ENCODE data around the gene SPSB4. TPM values are rescaled to one million over a fixed set of nuclear protein-coding genes. Genes with fewer than 3 reads are reported as not detected.

The SPSB4 gene
- total and polyA plus RNA-seq, 2 of the 13 experiments (the other 11 are each of a cell fraction or from before 2014, with no cell fraction given) = not detected

- no peak for TF ChIP-seq SNAPC4 (CRISPR knock-in tag; IDR thresholded peaks at IDR 0.05)
- no peak for TF ChIP-seq MBNL3 (CRISPR knock-in tag; conservative IDR thresholded peaks at IDR 0.05)
- TF ChIP-seq MAFK (conservative IDR thresholded peaks at IDR 0.05 in 1 of 2, IDR thresholded peaks at IDR 0.05 in 1 of 2; ENCODE audit: low read length in 2 of 2) = 0 out of 4 replicates have a peak, but pooled peaks have one; percentile 7 to 14
These were observed 40.3 kb downstream of the SPSB4 start (continued) for GRCh38 chr3:141091426-141091825.

DNA sequence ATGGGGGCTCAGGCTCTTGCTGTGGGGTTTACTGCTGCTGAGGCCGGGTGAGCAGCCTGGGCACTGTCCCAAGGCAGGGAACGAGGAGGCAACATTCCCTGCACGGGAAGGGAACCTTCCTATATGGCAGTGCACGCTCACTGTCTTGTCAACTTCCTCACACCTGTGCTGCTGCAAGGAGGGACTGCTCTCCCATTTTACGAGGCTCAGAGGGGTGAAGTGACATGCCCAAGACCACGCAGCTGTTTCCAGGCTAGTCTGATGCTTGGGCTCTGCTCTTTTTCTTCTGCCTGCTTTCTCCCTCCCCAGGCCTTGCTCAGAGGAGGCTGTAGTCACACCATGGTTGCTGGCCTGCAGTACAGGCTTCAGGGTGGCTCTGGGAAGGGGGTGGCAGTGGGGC lies 41.5 kb downstream of the SPSB4 start:
- Histone ChIP-seq H4K20me1 (ENCODE audit: insufficient read depth, low read length) (no peaks in the 10 kb centered on the region), H3K4me1 (ENCODE audit: insufficient read depth, low read length) (no peaks in the 10 kb centered on the region), H3K79me2 (ENCODE audit: insufficient read depth, low read length) (no peaks in the 10 kb centered on the region), H3K36me3 (replicated peaks in 1 of 2; ENCODE audit: control insufficient read depth in 1 of 2, insufficient read depth in 2 of 2, low read length in 2 of 2) (no peaks in the 10 kb centered on the region), H2AFZ (ENCODE audit: low read length) (no peak overlapping the region), H3K4me3 (replicated peaks in 1 of 3; ENCODE audit: insufficient read depth in 1 of 3, low read depth in 2 of 3, low read length in 3 of 3) (no peak overlapping the region), H3K9ac (ENCODE audit: insufficient read depth, low read depth, low read length) (no peak overlapping the region), H3K4me2 (ENCODE audit: low read depth, low read length) (no peak overlapping the region), H3K27me3 (ENCODE audit: control insufficient read depth in 1 of 2, insufficient read depth in 2 of 2, low read length in 2 of 2) (peaks cover 2 to 19% of the 10 kb centered on the region in 2 experiments; a peak in 1 of 5 replicates), H3K9me3 (ENCODE audit: low read length) (no peaks in the 10 kb centered on the region), H3K27ac (ENCODE audit: extremely low read length, insufficient read depth, low read length) (no peak overlapping the region)
- intact Hi-C loops (cut with micrococcal nuclease; ENCODE audit: unreplicated experiment) (no loop called here), in situ Hi-C loops (cut with HindIII; ENCODE audit: extremely low pct_ligation_motif_present, low pct_unique_long_range_greater_than_20kb) (no loop called here)
- no TSS peak for BruUV-seq (replicated peaks)
- 0% methylated on average over 2 of the region's 6 CpGs for WGBS (ENCODE audit: low lambda C conversion rate)
- ChIA-PET POLR2A (no interaction called here), CTCF (ENCODE audit: low intra/inter-chr PET ratio, low total read pairs) (no interaction called here)
- FAIRE-seq (no peak), ATAC-seq (no peak), DNase-seq (ENCODE audit: low spot score) (no peak)
- no peak for TF ChIP-seq CEBPG (CRISPR knock-in tag; IDR thresholded peaks at IDR 0.05)
- TF ChIP-seq ZNF790 (CRISPR knock-in tag; IDR thresholded peaks at IDR 0.05; ENCODE audit: borderline replicate concordance) = no peak
- TF ChIP-seq PHB2 (IDR thresholded peaks at IDR 0.05; ENCODE audit: partially characterized antibody) = no peak
- TF ChIP-seq ZNF264 (CRISPR knock-in tag; IDR thresholded peaks at IDR 0.05) = no peak
- TF ChIP-seq, protein P1, sequence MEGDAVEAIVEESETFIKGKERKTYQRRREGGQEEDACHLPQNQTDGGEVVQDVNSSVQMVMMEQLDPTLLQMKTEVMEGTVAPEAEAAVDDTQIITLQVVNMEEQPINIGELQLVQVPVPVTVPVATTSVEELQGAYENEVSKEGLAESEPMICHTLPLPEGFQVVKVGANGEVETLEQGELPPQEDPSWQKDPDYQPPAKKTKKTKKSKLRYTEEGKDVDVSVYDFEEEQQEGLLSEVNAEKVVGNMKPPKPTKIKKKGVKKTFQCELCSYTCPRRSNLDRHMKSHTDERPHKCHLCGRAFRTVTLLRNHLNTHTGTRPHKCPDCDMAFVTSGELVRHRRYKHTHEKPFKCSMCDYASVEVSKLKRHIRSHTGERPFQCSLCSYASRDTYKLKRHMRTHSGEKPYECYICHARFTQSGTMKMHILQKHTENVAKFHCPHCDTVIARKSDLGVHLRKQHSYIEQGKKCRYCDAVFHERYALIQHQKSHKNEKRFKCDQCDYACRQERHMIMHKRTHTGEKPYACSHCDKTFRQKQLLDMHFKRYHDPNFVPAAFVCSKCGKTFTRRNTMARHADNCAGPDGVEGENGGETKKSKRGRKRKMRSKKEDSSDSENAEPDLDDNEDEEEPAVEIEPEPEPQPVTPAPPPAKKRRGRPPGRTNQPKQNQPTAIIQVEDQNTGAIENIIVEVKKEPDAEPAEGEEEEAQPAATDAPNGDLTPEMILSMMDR (CRISPR knock-in tag; IDR thresholded peaks at IDR 0.05) = no peak
- TF ChIP-seq KMT2A (CRISPR knock-in tag; IDR thresholded peaks at IDR 0.05) = no peak
- TF ChIP-seq CREM (IDR thresholded peaks at IDR 0.05) = no peak
- TF ChIP-seq CREM (CRISPR knock-in tag; IDR thresholded peaks at IDR 0.05) = no peak
- no peak for TF ChIP-seq NR0B2 (CRISPR knock-in tag; IDR thresholded peaks at IDR 0.05)
- no peak for TF ChIP-seq ZNF772 (CRISPR knock-in tag; IDR thresholded peaks at IDR 0.05)
- TF ChIP-seq NFRKB (IDR thresholded peaks at IDR 0.05) = no peak
- TF ChIP-seq NPAS2 (CRISPR knock-in tag; IDR thresholded peaks at IDR 0.05; ENCODE audit: borderline replicate concordance) = no peak
